ENCODE results near the gene TOX3.

GRCh38 chr16:52592778-52593177, 45.8 kb upstream of the TOX3 start:
- TF ChIP-seq EZH2 (IDR thresholded peaks at IDR 0.05; ENCODE audit: insufficient read depth, poor library complexity, severe bottlenecking) (no peak), EZH2phosphoT487 (IDR thresholded peaks at IDR 0.05; ENCODE audit: insufficient read depth, low read depth) (no peak)
